A549 treated with CORT108297 at 1 μM for 4 hours (cell line): ENCODE data around the gene PPP1R1A. TPM values are rescaled to one million over a fixed set of nuclear protein-coding genes. Genes with fewer than 3 reads are reported as not detected.

ENCODE experiments used
- total RNA-seq: library from RNA; stranded (reverse); fragments of 200-300 nt; extraction: Qiagen RNA extraction; gene quantifications from 5 replicates; pipeline ENCODE4 v1.2.3, GENCODE V29; 2022

PPP1R1A gene, protein sequence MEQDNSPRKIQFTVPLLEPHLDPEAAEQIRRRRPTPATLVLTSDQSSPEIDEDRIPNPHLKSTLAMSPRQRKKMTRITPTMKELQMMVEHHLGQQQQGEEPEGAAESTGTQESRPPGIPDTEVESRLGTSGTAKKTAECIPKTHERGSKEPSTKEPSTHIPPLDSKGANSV
- 0.07 to 0.18 TPM (median 0.09 TPM) in 5 replicates for total RNA-seq

DNA sequence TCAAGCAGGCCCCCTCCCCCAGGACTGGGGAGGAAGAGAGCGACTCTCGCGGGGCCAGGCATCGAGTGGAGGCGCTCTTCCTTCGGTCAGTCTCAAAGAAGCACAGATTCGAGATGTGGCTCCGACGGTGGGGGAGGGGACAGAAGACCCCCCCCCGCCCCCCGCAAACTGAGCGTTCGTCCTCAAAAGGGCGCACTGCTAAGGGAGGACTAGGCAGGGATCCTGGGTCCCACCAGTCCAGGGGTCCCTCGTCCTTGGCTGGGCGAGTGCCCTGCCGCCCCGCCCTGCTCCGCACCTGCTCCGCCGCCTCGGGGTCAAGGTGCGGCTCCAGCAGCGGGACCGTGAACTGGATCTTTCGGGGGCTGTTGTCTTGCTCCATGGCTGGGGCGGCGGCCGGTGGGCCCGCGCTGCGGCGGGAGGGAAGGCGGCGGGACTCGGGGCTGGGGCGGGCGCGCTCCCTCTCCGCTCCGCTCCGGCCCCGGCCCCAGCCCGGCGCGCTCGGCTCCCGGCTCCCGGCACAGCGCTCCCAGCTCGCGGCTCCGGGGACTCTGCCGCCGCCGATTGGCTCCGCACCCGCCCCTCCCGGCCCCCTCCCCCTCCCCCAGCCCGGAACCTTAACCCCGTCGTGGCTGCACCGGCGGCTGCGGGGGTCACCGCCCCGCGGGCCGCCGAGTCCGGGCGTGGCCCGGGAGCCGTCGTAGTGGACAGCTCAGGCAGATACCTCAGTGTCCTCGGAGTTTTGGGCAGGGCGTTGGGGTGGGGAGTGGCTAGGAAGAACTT is at the start of gene PPP1R1A:
Gene PPP1R1A (minus strand): TSS at position 550 of the 780 bp plus-strand sequence. CDS start 171 bp downstream, at position 379.

DNA sequence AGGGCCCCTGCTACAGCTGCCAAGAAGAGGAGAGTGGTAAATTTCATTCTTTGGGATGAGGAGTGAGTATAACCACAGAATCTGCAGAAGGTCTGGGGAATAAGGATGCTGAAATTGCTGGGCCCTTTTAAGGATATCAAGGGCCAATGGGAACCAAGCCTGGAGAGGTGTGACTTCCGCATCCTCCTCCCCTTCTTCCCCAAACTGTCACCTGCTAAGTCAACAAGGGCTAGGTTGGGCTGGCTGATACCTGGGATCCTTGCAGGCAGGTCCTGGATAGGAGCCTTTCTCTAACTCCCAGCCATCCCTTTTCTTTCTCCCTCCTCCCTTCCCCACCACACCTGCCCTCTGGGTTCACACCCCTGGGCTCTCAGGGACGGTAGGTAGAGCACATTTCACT is 46.3 kb upstream of the PPP1R1A start, which contains the start of gene LACRT:
Gene LACRT (minus strand): TSS at position 101 of the 400 bp plus-strand sequence. CDS start 54 bp downstream, at position 47.

Other genes with a start within 250 kb of the PPP1R1A start
- gene GPR84, start 224.2 kb downstream of the PPP1R1A start, total RNA-seq = not detected in 5 replicates
- gene ZNF385A, start 203.9 kb downstream of the PPP1R1A start, total RNA-seq = 14.2 to 21.2 TPM (median 20.2 TPM) in 5 replicates
- gene ITGA5, start 169.4 kb downstream of the PPP1R1A start, total RNA-seq = 112 to 169 TPM (median 151 TPM) in 5 replicates
- gene GTSF1, start 115.1 kb downstream of the PPP1R1A start, total RNA-seq = not detected in 5 replicates
- not detected in 5 replicates for gene NCKAP1L, start 90.9 kb downstream of the PPP1R1A start, total RNA-seq
- 0.05 TPM in 2 of 5 replicates, not detected in the others for gene PDE1B, start 39.1 kb downstream of the PPP1R1A start, total RNA-seq
- gene LACRT, start 46.2 kb upstream of the PPP1R1A start, total RNA-seq = not detected in 5 replicates
- gene DCD, start 59.7 kb upstream of the PPP1R1A start, total RNA-seq = not detected in 5 replicates